KMS-11 (cell line): ENCODE measurements around the gene INSC.

Experiments
- H2AFZ ChIP-seq: fragments of 200-600 bp; sonication (generic); 2 replicates; pipeline ENCODE4 v1.6.1; 2016; ENCODE audit warnings: antibody characterized with exemption, mixed run types, low read depth
- H3K27ac ChIP-seq: fragments of 200-600 bp; sonication (generic); 2 replicates; pipeline ENCODE4 v1.6.1; 2016; ENCODE audit warnings: mild to moderate bottlenecking, mixed run types
- H3K27me3 ChIP-seq: fragments of 200-600 bp; sonication (generic); 2 replicates; pipeline ENCODE4 v1.6.1; 2017; ENCODE audit warnings: mild to moderate bottlenecking, low read depth, mixed run types, moderate library complexity; ENCODE audit not compliant: insufficient read depth
- H3K36me3 ChIP-seq: fragments of 200-600 bp; sonication (generic); 2 replicates; pipeline ENCODE4 v1.6.1; 2017; ENCODE audit warnings: mild to moderate bottlenecking, mixed run types; ENCODE audit not compliant: insufficient read depth
- H3K4me1 ChIP-seq: fragments of 200-600 bp; sonication (generic); 2 replicates; pipeline ENCODE4 v1.6.1; 2016; ENCODE audit warnings: mild to moderate bottlenecking, low read depth, mixed run types; ENCODE audit not compliant: poor library complexity, severe bottlenecking
- H3K4me2 ChIP-seq: fragments of 200-600 bp; sonication (generic); 2 replicates; pipeline ENCODE4 v1.7.0; 2016; ENCODE audit warnings: mild to moderate bottlenecking, mixed run types
- H3K4me3 ChIP-seq: fragments of 200-600 bp; sonication (generic); IDR thresholded peaks from 2 replicates; pipeline ENCODE4 v1.6.1; 2017; ENCODE audit warnings: low read depth, low read length, mixed read lengths; ENCODE audit not compliant: insufficient read depth
- H3K79me2 ChIP-seq: fragments of 200-600 bp; sonication (generic); 2 replicates; pipeline ENCODE4 v1.6.1; 2016; ENCODE audit warnings: low read depth, mixed run types; ENCODE audit not compliant: insufficient read depth
- H3K9ac ChIP-seq: fragments of 200-600 bp; sonication (generic); 2 replicates; pipeline ENCODE4 v1.6.1; 2016; ENCODE audit warnings: mild to moderate bottlenecking, mixed run types
- H4K20me1 ChIP-seq: fragments of 200-600 bp; sonication (generic); 2 replicates; pipeline ENCODE4 v1.6.1; 2016; ENCODE audit warnings: mild to moderate bottlenecking, mixed run types; ENCODE audit not compliant: insufficient read depth
- CTCF ChIP-seq: fragments of 200-600 bp; sonication (generic); conservative IDR thresholded peaks from 2 replicates; pipeline ENCODE4 v1.6.1; 2017; ENCODE audit warnings: low read depth, mild to moderate bottlenecking, antibody characterized with exemption, low read length, moderate library complexity, mixed read lengths

Gene INSC

DNA sequence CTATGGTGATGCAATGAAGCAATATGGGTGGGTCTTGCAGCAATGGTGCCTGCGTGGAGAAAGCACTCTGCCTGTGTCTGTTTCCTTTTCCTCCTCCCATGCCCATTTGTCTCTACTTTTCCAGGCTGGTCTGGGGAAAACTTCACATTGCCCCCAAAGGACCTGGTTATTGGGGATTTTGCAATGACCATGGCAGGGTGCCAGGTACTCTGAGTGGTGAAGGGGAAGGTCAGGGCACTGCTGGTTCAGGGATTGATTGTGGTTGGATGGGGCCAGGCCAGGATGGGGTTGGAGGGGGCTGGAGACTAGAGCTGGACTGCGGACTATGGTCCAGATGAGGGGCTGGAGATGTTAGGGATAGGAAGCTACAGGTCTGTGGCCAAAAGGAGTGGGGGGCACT, 92.1 kb downstream of the INSC start:
- H3K79me2 ChIP-seq, result no peaks in the 10 kb centered on the region
- no peak overlapping the region for H3K9ac ChIP-seq
- no peak overlapping the region for H3K4me2 ChIP-seq
- H3K36me3 ChIP-seq, result no peaks in the 10 kb centered on the region
- H2AFZ ChIP-seq, result no peak overlapping the region
- H3K27ac ChIP-seq, result no peak overlapping the region
- no peaks in the 10 kb centered on the region for H4K20me1 ChIP-seq
- no peaks in the 10 kb centered on the region for H3K4me1 ChIP-seq
- no peak for TF ChIP-seq CTCF
- H3K4me3 ChIP-seq, result no peak overlapping the region
- H3K27me3 ChIP-seq, result no peaks in the 10 kb centered on the region

DNA sequence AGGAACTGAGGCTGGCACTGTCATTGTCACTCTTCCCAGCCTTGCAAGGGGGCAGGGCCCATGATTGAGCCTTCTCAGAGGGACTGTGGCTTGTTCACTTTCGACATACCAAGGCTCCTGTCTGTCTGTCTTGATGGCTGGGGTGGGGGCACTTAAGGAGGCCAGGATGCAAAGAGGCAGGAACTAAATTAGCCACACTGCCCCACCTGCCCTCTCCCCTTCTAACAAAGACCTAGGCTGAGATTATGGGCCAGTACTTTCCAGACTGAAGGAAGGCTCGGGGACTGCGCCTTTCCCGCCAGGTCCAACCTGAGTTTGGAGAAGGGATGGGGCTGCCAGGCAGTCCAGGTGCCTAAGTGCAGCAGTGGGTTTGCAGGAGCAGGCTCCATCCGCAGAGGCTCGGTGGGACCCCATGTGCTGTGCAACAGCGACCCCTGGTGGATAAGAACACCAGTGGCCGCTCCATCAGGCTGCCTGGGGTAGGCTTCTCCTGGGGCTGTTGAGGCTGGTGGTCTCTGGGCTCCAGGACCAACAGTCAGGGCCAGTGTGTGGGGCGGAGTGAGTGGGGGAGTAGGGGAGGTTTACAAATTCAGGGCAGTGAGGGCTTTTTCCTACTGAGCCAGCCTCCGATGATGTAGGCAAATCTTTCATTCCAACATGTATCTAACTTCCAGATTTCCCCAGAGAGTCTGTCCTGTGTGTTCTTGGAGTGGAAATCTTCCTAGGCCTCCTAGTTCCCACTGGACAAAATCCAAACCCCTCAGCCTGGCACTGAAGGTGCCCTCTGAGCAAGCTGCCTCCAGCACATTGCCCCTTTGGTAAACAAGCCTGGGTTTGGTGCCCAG, 93.9 kb downstream of the INSC start:
- H3K4me2 ChIP-seq, result no peak overlapping the region
- no peaks in the 10 kb centered on the region for H3K36me3 ChIP-seq
- no peaks in the 10 kb centered on the region for H3K79me2 ChIP-seq
- peak; percentile 92 for TF ChIP-seq CTCF
- H3K4me1 ChIP-seq, result no peaks in the 10 kb centered on the region
- H3K9ac ChIP-seq, result no peak overlapping the region
- no peak overlapping the region for H3K4me3 ChIP-seq
- H2AFZ ChIP-seq, result peak overlapping the region; percentile 26; the same call in 1 of the 2 replicates
- no peaks in the 10 kb centered on the region for H4K20me1 ChIP-seq
- no peak overlapping the region for H3K27ac ChIP-seq
- no peaks in the 10 kb centered on the region for H3K27me3 ChIP-seq

GRCh38 chr11:15212876-15213275, 98.2 kb downstream of the INSC start:
- Histone ChIP-seq H3K36me3 (no peaks in the 10 kb centered on the region), H3K79me2 (no peaks in the 10 kb centered on the region), H4K20me1 (no peaks in the 10 kb centered on the region), H3K4me3 (no peak overlapping the region), H3K4me2 (no peak overlapping the region), H3K27me3 (no peaks in the 10 kb centered on the region), H3K9ac (no peak overlapping the region), H3K27ac (no peak overlapping the region), H3K4me1 (no peaks in the 10 kb centered on the region), H2AFZ (no peak overlapping the region)
- no peak for TF ChIP-seq CTCF

DNA sequence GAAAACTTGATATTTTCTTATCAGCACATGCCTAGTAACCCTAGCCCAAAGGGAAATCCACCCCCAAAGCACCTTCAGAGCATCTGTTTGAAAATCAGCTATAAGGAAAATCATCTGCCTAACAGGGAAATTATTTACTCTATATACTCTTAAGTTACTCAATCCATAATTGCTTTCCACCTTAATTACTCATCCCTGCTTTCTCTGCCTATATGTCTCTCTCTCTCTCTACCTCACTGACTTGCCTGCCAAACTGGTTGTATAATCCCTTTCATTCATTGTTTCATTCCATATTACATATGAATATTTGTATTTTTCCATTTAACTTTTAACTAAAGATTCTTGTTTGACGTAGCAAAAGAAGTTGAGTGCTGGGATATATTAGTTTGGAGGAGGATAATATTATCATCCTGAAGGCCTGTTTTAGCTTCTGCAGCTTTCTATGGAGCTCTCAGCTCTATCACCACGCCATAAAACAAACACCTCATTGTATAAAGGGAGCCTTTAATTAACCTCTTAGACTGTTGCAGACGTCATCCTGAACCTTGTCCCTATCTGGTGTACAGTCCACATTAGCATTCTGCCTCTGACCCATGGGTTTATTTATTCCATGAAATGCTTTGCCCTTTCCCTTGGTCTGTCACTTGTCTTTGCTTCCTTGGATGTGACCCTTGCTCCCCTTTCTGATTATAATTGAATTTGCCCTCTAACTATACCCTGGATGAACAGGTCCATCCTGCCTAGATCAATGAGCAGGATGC, 98.9 kb downstream of the INSC start:
- Histone ChIP-seq H2AFZ (no peak overlapping the region), H3K79me2 (no peaks in the 10 kb centered on the region), H3K4me3 (no peak overlapping the region), H3K36me3 (no peaks in the 10 kb centered on the region), H3K27me3 (no peaks in the 10 kb centered on the region), H3K4me2 (no peak overlapping the region), H3K9ac (no peak overlapping the region), H4K20me1 (no peaks in the 10 kb centered on the region), H3K4me1 (no peaks in the 10 kb centered on the region), H3K27ac (no peak overlapping the region)
- no peak for TF ChIP-seq CTCF
